Measurements from ENCODE around the gene NEK2. TPM values are rescaled to one million over a fixed set of nuclear protein-coding genes. Genes with fewer than 3 reads are reported as not detected.
A peak's percentile ranks its signal among the peaks of the same experiment; 100 is the strongest.

Gene NEK2
- total RNA-seq, 1 experiment from 2014 or later = 50.2 TPM

DNA sequence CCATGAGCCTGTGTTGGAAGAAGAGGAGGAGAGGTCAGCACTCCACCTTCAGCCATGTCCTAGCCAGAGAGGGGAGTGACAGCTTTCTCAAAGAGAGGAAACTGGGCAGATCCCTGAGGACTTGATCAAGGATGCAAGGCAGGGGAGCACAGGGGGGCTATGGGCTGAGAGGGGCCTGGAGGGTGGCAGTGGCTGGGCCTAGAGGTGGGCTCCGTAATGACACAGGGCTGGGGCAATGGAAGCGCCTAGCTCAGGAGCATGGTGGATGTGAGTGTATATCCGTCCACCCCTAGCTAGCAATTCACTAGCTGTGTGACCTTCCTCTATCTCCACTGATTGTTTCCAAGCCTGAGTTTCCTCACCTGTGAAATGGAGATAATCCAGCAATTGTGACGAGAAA lies 32.6 kb downstream of the NEK2 start:
- Histone ChIP-seq H3K9ac (ENCODE audit: low read length) (no peak overlapping the region), H3K4me2 (ENCODE audit: low read length) (peak overlapping the region; percentile 40; the same call in 1 of the 2 replicates), H3K4me3 (replicated peaks in 1 of 2; ENCODE audit: low read depth in 1 of 2, low read length in 2 of 2) (no peak overlapping the region), H3K9me3 (ENCODE audit: control insufficient read depth in 1 of 2, insufficient read depth in 1 of 2, low read depth in 1 of 2, low read length in 2 of 2) (no peaks in the 10 kb centered on the region), H3K9me2 (ENCODE audit: insufficient read depth) (no peaks in the 10 kb centered on the region), H3K27ac (ENCODE audit: low read depth, low read length) (no peak overlapping the region), H3K79me2 (ENCODE audit: insufficient read depth, low read length) (no peaks in the 10 kb centered on the region), H3K27me3 (ENCODE audit: insufficient read depth, low read length) (no peaks in the 10 kb centered on the region), H2AFZ (ENCODE audit: low read depth, low read length, poor library complexity, severe bottlenecking) (peak overlapping the region; percentile 77), H4K20me1 (ENCODE audit: insufficient read depth) (no peaks in the 10 kb centered on the region), H3K4me1 (ENCODE audit: control insufficient read depth in 1 of 2, insufficient read depth in 2 of 2, low read length in 2 of 2) (peaks cover 14 to 28% of the 10 kb centered on the region in 2 experiments), H3K36me3 (ENCODE audit: control insufficient read depth in 1 of 2, insufficient read depth in 2 of 2, low read length in 2 of 2) (no peaks in the 10 kb centered on the region)
- TF ChIP-seq POLR2AphosphoS5 (IDR thresholded peaks at IDR 0.05; ENCODE audit: low read depth, low read length) (no peak), JUND (IDR thresholded peaks at IDR 0.05) (no peak), ZFX (IDR thresholded peaks at IDR 0.05) (no peak), TCF7L2 (IDR thresholded peaks at IDR 0.05; ENCODE audit: borderline replicate concordance, extremely low read depth, insufficient read depth, insufficient read length) (no peak), YY1 (IDR thresholded peaks at IDR 0.05; ENCODE audit: extremely low read depth, insufficient replicate concordance, low read depth, low read length) (no peak), ZNF274 (IDR thresholded peaks at IDR 0.05; ENCODE audit: low read depth, low read length) (no peak), SRF (IDR thresholded peaks at IDR 0.05; ENCODE audit: low read depth) (no peak), RAD21 (IDR thresholded peaks at IDR 0.05; ENCODE audit: low read depth) (no peak), CEBPB (IDR thresholded peaks at IDR 0.05; ENCODE audit: low read depth) (no peak), EGR1 (IDR thresholded peaks at IDR 0.05; ENCODE audit: low read depth) (no peak), ELF1 (IDR thresholded peaks at IDR 0.05; ENCODE audit: borderline replicate concordance, low read depth) (no peak), EZH2phosphoT487 (IDR thresholded peaks at IDR 0.05; ENCODE audit: borderline replicate concordance) (no peak), FOSL1 (IDR thresholded peaks at IDR 0.05; ENCODE audit: low read depth) (no peak), SP1 (IDR thresholded peaks at IDR 0.05; ENCODE audit: low read depth) (no peak)
- TF ChIP-seq, protein P1, sequence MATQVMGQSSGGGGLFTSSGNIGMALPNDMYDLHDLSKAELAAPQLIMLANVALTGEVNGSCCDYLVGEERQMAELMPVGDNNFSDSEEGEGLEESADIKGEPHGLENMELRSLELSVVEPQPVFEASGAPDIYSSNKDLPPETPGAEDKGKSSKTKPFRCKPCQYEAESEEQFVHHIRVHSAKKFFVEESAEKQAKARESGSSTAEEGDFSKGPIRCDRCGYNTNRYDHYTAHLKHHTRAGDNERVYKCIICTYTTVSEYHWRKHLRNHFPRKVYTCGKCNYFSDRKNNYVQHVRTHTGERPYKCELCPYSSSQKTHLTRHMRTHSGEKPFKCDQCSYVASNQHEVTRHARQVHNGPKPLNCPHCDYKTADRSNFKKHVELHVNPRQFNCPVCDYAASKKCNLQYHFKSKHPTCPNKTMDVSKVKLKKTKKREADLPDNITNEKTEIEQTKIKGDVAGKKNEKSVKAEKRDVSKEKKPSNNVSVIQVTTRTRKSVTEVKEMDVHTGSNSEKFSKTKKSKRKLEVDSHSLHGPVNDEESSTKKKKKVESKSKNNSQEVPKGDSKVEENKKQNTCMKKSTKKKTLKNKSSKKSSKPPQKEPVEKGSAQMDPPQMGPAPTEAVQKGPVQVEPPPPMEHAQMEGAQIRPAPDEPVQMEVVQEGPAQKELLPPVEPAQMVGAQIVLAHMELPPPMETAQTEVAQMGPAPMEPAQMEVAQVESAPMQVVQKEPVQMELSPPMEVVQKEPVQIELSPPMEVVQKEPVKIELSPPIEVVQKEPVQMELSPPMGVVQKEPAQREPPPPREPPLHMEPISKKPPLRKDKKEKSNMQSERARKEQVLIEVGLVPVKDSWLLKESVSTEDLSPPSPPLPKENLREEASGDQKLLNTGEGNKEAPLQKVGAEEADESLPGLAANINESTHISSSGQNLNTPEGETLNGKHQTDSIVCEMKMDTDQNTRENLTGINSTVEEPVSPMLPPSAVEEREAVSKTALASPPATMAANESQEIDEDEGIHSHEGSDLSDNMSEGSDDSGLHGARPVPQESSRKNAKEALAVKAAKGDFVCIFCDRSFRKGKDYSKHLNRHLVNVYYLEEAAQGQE (IDR thresholded peaks at IDR 0.05; ENCODE audit: low read depth) = no peak
- TF ChIP-seq, protein P2, sequence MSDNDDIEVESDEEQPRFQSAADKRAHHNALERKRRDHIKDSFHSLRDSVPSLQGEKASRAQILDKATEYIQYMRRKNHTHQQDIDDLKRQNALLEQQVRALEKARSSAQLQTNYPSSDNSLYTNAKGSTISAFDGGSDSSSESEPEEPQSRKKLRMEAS (IDR thresholded peaks at IDR 0.05) = no peak
- TF ChIP-seq, protein P3, sequence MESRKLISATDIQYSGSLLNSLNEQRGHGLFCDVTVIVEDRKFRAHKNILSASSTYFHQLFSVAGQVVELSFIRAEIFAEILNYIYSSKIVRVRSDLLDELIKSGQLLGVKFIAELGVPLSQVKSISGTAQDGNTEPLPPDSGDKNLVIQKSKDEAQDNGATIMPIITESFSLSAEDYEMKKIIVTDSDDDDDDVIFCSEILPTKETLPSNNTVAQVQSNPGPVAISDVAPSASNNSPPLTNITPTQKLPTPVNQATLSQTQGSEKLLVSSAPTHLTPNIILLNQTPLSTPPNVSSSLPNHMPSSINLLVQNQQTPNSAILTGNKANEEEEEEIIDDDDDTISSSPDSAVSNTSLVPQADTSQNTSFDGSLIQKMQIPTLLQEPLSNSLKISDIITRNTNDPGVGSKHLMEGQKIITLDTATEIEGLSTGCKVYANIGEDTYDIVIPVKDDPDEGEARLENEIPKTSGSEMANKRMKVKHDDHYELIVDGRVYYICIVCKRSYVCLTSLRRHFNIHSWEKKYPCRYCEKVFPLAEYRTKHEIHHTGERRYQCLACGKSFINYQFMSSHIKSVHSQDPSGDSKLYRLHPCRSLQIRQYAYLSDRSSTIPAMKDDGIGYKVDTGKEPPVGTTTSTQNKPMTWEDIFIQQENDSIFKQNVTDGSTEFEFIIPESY (IDR thresholded peaks at IDR 0.05; ENCODE audit: extremely low read depth, insufficient replicate concordance, low read length) = no peak
- TF ChIP-seq, protein P4, sequence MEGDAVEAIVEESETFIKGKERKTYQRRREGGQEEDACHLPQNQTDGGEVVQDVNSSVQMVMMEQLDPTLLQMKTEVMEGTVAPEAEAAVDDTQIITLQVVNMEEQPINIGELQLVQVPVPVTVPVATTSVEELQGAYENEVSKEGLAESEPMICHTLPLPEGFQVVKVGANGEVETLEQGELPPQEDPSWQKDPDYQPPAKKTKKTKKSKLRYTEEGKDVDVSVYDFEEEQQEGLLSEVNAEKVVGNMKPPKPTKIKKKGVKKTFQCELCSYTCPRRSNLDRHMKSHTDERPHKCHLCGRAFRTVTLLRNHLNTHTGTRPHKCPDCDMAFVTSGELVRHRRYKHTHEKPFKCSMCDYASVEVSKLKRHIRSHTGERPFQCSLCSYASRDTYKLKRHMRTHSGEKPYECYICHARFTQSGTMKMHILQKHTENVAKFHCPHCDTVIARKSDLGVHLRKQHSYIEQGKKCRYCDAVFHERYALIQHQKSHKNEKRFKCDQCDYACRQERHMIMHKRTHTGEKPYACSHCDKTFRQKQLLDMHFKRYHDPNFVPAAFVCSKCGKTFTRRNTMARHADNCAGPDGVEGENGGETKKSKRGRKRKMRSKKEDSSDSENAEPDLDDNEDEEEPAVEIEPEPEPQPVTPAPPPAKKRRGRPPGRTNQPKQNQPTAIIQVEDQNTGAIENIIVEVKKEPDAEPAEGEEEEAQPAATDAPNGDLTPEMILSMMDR (IDR thresholded peaks at IDR 0.05 in 2 of 3, conservative IDR thresholded peaks at IDR 0.05 in 1 of 3; ENCODE audit: borderline replicate concordance in 1 of 3, insufficient read depth in 1 of 3, low read depth in 2 of 3, low read length in 2 of 3) = no peak
- ChIA-PET RAD21 (ENCODE audit: low non-redundant PET in 1 of 2, low total read pairs in 2 of 2, uncharacterized antibody in 2 of 2, unreplicated experiment in 2 of 2) (no interaction called here), CTCF (interaction anchor here (1.4 to 2.0 kb wide), 2 partner anchors 11 to 18 kb away, joined by 3 to 5 read pairs; no protein-coding TSS in a partner anchor), POLR2A (interaction anchor here (1.1 kb wide), 1 partner anchor 8 kb away, joined by 3 read pairs; no protein-coding TSS in a partner anchor)
- intact Hi-C loops (cut with micrococcal nuclease) = no loop called here
- DNase-seq (ENCODE audit: low read depth, low spot score) = no peak
- BruUV-seq (replicated peaks) = no TSS peak
- ATAC-seq = no peak; the same call in 1 of the 2 replicates
